ENCODE measurements around the gene PRUNE2. TPM values are rescaled to one million over a fixed set of nuclear protein-coding genes. Genes with fewer than 3 reads are reported as not detected.

PRUNE2 gene
- total RNA-seq, 4 donors from 2014 or later, result 586 to 728 (median 654) TPM

DNA sequence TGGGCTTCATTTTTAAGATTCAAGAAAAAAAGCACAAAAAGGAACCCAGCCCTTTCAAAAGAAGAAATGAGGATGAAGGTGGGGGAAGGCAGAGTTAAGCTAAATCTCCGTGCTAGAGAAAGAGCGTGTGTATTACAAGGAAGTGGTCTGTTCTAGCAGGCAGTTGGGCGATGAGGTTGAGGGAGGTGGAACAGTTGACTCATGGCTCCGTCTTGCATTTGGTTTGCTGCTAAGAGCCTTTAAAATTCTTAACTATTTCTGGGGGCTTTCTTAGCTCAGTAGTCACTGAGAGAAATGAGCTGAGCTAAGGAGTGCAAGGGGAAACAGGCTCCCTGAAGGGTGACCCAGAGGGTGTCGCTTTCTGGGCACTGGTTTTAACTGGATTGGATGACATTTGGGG lies 329.6 kb downstream of the PRUNE2 start:
- intact Hi-C loops (cut with DNase I), result no loop called here
- Histone ChIP-seq H3K36me3 (no peaks in the 10 kb centered on the region), H3K9me3 (no peaks in the 10 kb centered on the region), H3K27me3 (peaks cover 0 to 17% (median 2%) of the 10 kb centered on the region in 4 donors), H3K4me1 (peaks cover 0 to 15% (median 3%) of the 10 kb centered on the region in 4 donors), H3K27ac (replicated peaks in 1 of 4) (no peak overlapping the region), H3K4me3 (no peak overlapping the region)
- no peak for DNase-seq (ENCODE audit: extremely low spot score)
- WGBS, result 58% methylated on average over 5 of the region's 5 CpGs
- TF ChIP-seq POLR2AphosphoS5 (IDR thresholded peaks at IDR 0.05), result no peak
- TF ChIP-seq EP300 (IDR thresholded peaks at IDR 0.05), result no peak
- no peak for TF ChIP-seq POLR2A (IDR thresholded peaks at IDR 0.05; ENCODE audit: low read depth)
- TF ChIP-seq, protein P1, sequence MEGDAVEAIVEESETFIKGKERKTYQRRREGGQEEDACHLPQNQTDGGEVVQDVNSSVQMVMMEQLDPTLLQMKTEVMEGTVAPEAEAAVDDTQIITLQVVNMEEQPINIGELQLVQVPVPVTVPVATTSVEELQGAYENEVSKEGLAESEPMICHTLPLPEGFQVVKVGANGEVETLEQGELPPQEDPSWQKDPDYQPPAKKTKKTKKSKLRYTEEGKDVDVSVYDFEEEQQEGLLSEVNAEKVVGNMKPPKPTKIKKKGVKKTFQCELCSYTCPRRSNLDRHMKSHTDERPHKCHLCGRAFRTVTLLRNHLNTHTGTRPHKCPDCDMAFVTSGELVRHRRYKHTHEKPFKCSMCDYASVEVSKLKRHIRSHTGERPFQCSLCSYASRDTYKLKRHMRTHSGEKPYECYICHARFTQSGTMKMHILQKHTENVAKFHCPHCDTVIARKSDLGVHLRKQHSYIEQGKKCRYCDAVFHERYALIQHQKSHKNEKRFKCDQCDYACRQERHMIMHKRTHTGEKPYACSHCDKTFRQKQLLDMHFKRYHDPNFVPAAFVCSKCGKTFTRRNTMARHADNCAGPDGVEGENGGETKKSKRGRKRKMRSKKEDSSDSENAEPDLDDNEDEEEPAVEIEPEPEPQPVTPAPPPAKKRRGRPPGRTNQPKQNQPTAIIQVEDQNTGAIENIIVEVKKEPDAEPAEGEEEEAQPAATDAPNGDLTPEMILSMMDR (IDR thresholded peaks at IDR 0.05), result no peak

DNA sequence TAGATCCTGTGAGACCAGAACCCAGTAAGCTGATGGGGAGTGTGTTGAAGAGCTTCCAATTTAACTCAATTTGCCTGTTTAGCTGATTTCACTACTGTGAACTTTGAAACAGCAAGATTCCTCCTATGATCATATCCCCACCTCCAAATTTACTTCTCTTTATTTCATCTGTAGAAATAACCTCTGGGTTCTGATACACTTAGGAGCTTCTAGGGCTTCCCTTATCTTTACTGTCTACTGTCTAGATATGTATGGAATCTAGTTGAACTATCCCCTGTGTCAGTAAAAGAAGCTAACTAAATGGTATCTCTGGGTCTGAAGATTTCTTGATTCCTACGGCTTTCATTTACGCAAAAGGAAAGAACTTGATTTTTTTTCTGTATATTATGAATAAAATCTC lies 330.2 kb downstream of the PRUNE2 start:
- Histone ChIP-seq H3K4me3 (no peak overlapping the region), H3K9me3 (peaks cover 0 to 4% (median 2%) of the 10 kb centered on the region in 4 donors), H3K27ac (replicated peaks in 1 of 4) (no peak overlapping the region), H3K36me3 (no peaks in the 10 kb centered on the region), H3K4me1 (peaks cover 0 to 15% (median 3%) of the 10 kb centered on the region in 4 donors), H3K27me3 (peaks cover 0 to 17% (median 4%) of the 10 kb centered on the region in 4 donors)
- intact Hi-C loops (cut with DNase I), result no loop called here
- 90% methylated on average over 2 of the region's 2 CpGs for WGBS
- TF ChIP-seq POLR2AphosphoS5 (IDR thresholded peaks at IDR 0.05), result no peak
- no peak for TF ChIP-seq POLR2A (IDR thresholded peaks at IDR 0.05; ENCODE audit: low read depth)
- TF ChIP-seq, protein P1 (IDR thresholded peaks at IDR 0.05), result no peak
- TF ChIP-seq EP300 (IDR thresholded peaks at IDR 0.05), result no peak
- no peak for DNase-seq (ENCODE audit: extremely low spot score)

DNA sequence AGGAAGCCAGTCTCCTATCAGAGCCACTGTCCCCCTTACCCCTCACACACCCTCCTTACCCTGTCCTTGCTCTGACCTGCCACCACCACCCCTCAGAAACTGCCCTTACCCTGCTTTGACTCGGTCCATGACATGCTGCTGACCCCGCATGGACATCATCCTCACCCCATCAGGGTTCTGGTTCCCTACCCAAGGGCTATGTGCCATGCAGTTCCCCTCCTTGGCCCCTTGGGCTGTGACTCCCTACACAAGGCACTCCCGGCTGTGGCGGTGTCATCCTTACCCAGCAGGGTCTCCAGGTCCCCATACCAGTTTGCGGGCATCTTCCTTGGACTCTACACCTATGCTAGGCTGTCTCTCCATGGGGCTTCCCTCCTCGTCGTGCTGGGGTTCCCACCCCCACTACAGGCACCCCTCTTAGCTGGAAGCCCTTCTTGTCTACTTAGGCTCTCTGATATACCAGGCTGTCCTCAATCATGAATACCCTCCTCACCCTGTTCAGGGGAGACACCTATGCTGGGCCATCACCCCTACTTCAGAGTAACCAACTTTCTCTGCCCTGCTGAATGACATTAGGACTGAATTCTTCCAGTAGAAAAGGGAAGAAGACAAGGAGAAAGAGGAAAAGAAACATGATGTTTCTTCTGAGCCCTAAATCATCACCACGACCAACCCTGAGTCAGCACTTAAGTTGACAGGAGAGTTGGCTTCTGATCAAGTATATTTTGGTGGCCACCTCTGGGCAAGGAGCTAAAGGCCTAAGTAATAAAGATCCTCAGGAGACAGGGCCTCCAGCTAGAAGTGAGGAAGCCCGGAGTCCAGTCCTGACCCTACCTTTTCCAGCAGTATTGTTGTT lies 331.8 kb downstream of the PRUNE2 start:
- no peaks in the 10 kb centered on the region for H3K36me3 ChIP-seq
- DNase-seq (ENCODE audit: extremely low spot score), result peak; percentile 91
- H3K27me3 ChIP-seq, result peaks cover 0 to 17% (median 4%) of the 10 kb centered on the region in 4 donors
- peaks cover 0 to 13% (median 4%) of the 10 kb centered on the region in 4 donors for H3K9me3 ChIP-seq
- peaks cover 0 to 15% (median 3%) of the 10 kb centered on the region in 4 donors for H3K4me1 ChIP-seq
- 79% methylated on average over 9 of the region's 9 CpGs for WGBS
- no peak overlapping the region for H3K27ac ChIP-seq (replicated peaks in 1 of 4)
- intact Hi-C loops (cut with DNase I), result no loop called here
- no peak overlapping the region for H3K4me3 ChIP-seq
- TF ChIP-seq POLR2A (IDR thresholded peaks at IDR 0.05; ENCODE audit: low read depth), result no peak
- no peak for TF ChIP-seq EP300 (IDR thresholded peaks at IDR 0.05)
- no peak for TF ChIP-seq POLR2AphosphoS5 (IDR thresholded peaks at IDR 0.05)
- TF ChIP-seq, protein P1 (IDR thresholded peaks at IDR 0.05), result no peak

DNA sequence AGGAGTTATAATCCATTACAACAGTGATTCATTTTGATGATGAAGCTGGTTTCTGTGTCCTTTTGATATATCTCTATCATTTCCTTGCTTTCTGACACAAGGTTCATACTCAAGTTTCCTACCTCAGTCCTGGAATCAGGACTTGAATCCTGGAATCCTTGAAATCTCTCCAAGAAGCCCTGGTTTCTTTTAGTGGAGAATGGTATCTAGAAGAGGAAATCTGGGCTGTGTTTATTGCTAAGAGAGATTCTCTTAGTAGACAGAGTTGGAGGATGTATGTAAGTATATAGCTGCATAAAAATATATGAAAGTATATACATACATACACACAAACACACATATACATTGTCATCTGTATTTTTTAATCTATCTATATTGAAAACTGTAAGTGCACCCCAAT lies 332.5 kb downstream of the PRUNE2 start:
- Histone ChIP-seq H3K27me3 (peaks cover 0 to 17% (median 4%) of the 10 kb centered on the region in 4 donors), H3K27ac (replicated peaks in 1 of 4) (no peak overlapping the region), H3K36me3 (no peaks in the 10 kb centered on the region), H3K4me3 (no peak overlapping the region), H3K4me1 (peaks cover 0 to 15% (median 3%) of the 10 kb centered on the region in 4 donors), H3K9me3 (peaks cover 0 to 13% (median 4%) of the 10 kb centered on the region in 4 donors)
- no peak for DNase-seq (ENCODE audit: extremely low spot score)
- intact Hi-C loops (cut with DNase I), result no loop called here
- TF ChIP-seq, protein P1 (IDR thresholded peaks at IDR 0.05), result no peak
- TF ChIP-seq POLR2A (IDR thresholded peaks at IDR 0.05; ENCODE audit: low read depth) (no peak), POLR2AphosphoS5 (IDR thresholded peaks at IDR 0.05) (no peak), EP300 (IDR thresholded peaks at IDR 0.05) (no peak)
